GM19023 (cell line): ENCODE data around the gene ABCC2.
A peak's percentile ranks its signal among the peaks of the same experiment; 100 is the strongest.
"Not testable (repeated sequence)": the region's sequence is repeated elsewhere in the genome, so short reads cannot be mapped to it uniquely, and the experiment has no call there.

ENCODE experiments used
- ATAC-seq: cut with Tn5 transposase; IDR thresholded peaks from one replicate; pipeline ENCODE4 v1.9.1; 2021; ENCODE audit warnings: mild to moderate bottlenecking, moderate library complexity; ENCODE audit not compliant: unreplicated experiment

The ABCC2 gene

GRCh38 chr10:99782447-99783286, at the start of gene ABCC2:
Gene ABCC2 (plus strand): TSS chr10:99782640. CDS start chr10:99782845, 205 bp downstream.
- ATAC-seq, result no peak

DNA sequence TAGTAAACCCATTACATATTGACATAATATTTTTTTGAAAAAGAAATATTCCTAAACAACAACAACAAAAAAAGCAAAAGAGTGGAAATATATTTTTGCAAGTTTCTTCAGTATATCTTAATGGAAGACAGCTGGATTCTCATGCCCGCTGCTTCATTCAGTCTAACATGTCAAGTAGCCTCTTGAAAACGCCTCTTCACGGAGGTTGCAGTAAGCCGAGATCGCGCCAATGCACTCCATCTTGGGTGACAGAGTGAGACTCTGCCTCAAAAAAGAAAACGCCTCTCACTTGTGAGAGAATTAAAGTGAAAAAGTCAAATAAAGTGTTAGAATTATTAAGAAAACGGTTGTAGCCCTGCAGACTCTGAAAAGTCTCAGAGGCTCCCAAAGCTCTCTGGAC, 49.1 kb upstream of the ABCC2 start:
- no peak for ATAC-seq

- not testable (repeated sequence) for ATAC-seq
Measured at GRCh38 chr10:99734111-99734510, 48.3 kb upstream of the ABCC2 start.

GRCh38 chr10:99740260-99740659, 42.2 kb upstream of the ABCC2 start:
- ATAC-seq, result no peak

DNA sequence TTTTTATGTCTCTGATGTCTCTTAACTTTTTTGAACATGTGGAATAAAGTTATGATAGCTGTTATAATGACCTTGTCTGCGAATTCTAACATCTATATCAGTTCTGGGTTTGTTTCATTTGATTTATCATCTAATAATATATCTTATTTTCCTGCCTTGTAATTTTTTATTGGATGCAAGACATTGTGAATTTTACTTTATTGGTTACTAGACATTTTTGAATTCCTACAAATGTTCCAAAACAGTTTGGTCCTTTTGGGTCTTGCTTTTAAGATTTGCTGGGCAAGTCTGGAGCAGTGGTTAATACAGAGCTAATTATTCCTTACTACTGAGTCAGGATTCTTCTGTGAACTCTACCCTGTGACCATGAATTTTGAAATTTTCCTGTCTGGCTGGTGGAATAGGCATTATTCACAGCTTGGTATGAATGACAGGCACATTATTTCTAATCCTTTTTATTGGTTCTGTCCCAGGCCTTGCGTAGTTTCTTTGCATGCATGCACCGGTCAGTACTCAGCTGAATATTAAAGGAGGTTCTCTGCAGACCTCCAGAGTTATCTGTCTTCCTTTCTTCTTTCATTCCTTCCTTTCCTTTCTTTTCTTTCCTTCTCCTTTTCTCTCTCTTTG, 41.4 kb upstream of the ABCC2 start:
- ATAC-seq, result no peak

DNA sequence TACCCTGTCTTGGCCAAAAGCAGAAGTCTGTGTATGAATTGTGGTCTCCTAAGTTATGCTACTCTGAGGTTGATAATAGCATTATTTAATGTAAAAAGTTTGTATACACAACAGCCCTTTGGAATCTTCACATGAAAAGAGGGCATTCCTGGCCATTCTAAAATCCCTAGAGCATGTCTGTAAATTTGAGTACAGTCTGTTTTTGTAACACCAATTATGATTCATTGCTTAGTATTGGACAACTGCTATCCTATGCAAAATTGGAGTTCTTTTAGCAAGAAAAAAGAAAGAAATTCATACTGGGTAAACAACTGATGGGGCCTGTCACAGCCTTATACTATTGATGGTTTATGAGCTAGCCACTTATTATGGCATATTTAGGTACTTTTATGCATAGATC, 40.2 kb upstream of the ABCC2 start:
- ATAC-seq, result no peak

DNA sequence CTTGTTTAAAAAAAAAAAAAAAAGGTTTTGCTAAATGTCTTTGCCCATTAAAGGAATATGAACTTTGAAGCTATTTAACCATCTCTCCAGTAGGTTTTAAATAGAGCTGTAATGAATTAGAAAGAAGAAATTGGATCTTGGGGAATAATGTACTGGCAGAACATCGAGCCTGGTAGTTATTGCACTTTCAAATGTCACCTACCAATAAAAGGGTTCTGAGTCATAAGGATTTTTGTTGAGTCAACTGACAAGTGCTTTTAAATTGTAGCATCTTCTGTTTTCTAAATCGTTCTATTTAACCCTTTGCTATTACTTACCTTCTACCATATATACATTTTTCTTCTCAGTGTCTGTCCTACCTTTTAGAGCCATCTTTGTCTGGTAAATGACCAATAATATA, 39.7 kb upstream of the ABCC2 start:
- ATAC-seq, result no peak

- ATAC-seq, result no peak
Measured at GRCh38 chr10:99743841-99744240, 38.6 kb upstream of the ABCC2 start.

DNA sequence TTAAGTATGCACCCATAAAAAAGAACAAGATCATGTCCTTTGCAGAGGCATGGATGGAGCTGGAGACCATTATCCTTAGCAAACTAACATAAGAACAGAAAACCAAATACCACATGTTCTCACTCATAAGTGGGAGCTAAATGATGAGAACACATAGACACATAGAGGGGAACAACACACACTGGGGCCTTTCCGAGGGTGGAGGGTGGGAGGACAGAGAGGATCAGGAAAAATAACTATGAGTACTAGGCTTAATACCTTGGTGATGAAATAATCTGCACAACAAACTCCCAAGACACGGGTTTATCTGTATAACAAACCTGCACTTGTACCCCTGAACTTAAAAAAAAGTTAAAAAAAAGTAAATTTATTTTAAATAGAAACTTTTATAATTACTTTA, 36.3 kb upstream of the ABCC2 start:
- not testable (repeated sequence) for ATAC-seq

- no peak for ATAC-seq
Measured at GRCh38 chr10:99748823-99749451, 33.5 kb upstream of the ABCC2 start.

DNA sequence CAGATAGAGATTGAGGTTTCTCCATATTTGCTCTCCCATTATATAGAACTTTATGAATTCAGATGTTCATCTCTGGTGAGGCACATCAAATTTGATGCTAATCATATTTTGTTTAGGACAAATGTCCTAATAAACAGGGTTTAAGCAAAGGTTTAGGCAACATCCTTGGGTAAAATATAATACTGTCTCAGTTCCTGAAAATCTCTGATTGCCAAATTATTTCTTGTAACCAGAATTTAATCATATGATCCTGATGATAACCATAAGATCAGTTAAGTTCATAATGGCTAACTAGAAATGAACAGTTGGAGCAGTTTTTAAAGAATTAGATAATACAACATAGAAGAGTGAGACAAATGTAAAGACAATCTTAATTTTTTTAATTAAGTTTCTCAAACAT, 31.8 kb upstream of the ABCC2 start:
- ATAC-seq, result no peak

DNA sequence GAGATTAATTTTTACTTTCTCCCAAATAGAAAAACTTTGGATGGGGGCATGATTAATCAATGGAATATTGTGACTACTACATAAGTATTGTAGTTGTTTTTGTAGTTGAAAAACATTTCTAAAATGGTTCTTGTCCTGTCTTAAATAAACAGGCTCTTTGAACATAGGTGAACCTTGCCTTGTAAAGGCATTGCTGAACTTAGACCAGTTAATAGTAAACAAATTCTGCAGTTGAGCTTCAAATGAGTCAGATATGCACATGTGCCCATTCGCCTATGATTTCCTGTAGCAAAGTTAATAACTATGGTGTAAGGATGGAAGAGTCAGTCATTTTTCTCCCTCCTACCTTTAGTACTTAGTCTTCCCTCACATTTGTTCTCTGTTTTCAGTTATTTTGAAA, 27.8 kb upstream of the ABCC2 start:
- no peak for ATAC-seq

DNA sequence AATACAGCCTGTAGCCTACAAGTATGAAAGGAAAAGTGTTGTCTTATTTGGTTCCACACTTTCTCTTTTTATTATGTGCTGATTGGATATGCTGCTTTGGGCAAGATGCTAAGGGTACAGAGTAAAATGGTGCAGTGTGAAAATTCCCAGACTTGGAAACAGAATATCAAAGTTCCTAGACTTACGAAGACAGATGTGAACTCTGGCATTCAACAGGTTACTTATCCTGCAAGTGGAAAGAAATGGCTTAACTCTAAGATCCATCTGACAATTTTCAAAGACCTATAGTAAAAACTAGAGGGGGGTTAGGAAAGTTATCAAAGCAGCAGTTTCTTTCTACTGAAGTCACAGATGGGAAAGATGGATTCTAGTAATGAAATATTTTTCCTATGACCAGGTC, 26.3 kb upstream of the ABCC2 start:
- no peak for ATAC-seq

GRCh38 chr10:99758211-99758891, 24.1 kb upstream of the ABCC2 start:
- no peak for ATAC-seq

- no peak for ATAC-seq
Measured at GRCh38 chr10:99760321-99760720, 22.1 kb upstream of the ABCC2 start.

DNA sequence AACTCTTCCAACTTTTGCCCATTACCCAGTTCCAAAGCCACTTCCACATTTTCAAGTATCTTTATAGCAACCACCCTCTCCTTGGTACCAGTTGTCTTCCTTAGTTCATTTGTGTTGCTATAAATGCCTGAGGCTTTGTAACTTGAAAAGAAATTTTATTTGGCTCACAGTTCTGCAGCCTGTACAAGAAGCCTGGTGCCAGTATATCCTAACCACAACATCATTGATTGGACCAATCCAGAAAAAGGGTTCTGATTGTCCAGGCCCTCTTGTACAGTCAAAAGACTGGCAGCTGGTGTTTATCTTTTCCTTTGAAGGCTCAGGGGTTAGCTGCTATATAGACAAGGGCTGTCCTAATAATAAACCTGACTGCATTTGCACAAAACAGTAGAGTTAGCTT, 21.1 kb upstream of the ABCC2 start:
- ATAC-seq, result no peak

GRCh38 chr10:99765672-99766301, 16.7 kb upstream of the ABCC2 start:
- ATAC-seq, result peak; percentile 17

- ATAC-seq, result peak; percentile 64
Measured at GRCh38 chr10:99766302-99766681, 16.1 kb upstream of the ABCC2 start.

DNA sequence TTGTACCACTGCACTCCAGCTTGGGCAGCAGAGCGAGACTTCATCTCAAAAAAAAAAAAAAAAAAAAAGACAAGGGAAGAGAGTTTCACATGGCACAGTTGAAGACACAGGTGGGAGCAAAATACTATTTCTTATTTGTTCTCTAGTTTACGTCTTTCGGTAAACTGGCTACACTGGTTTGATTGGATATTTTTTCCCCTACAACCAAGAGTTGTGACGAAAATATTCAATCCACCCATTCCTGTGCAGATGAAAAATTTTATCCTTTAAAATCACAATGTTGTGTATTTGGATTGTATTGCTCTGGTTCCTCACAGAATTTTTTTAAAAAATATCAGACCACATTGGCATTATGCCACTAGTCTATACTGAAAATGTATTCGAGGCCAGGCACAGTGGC, 14.5 kb upstream of the ABCC2 start:
- ATAC-seq, result no peak

- ATAC-seq, result no peak
Measured at GRCh38 chr10:99768556-99768955, 13.9 kb upstream of the ABCC2 start.

- ATAC-seq, result no peak
Measured at GRCh38 chr10:99769706-99770105, 12.7 kb upstream of the ABCC2 start.
